Parathyroid adenoma (tissue), 2 donors: ENCODE data around the gene TRMT61A.

Source experiments
- H2AFZ ChIP-seq: fragments of 300-600 bp; sonication (generic); one replicate; pipeline ENCODE4 v1.7.0; 2017; ENCODE audit warnings: antibody characterized with exemption, mild to moderate bottlenecking
- H3K27ac ChIP-seq: fragments of 300-600 bp; sonication (generic); one replicate; pipeline ENCODE4 v1.7.0; 2017
- H3K27me3 ChIP-seq: fragments of 300-600 bp; sonication (generic); one replicate; pipeline ENCODE4 v1.7.0; 2017; ENCODE audit warnings: low read length; ENCODE audit not compliant: control insufficient read depth, insufficient read depth
- H3K36me3 ChIP-seq: fragments of 300-600 bp; sonication (generic); one replicate; pipeline ENCODE4 v1.7.0; 2017; ENCODE audit warnings: low read length; ENCODE audit not compliant: control insufficient read depth, insufficient read depth
- H3K4me1 ChIP-seq: fragments of 300-600 bp; sonication (generic); one replicate; pipeline ENCODE4 v1.7.0; 2017; ENCODE audit warnings: control low read depth
- H3K4me2 ChIP-seq: fragments of 300-600 bp; sonication (generic); one replicate; pipeline ENCODE4 v1.7.0; 2017; ENCODE audit warnings: low read length
- H3K4me3 ChIP-seq: fragments of 300-600 bp; sonication (generic); one replicate; pipeline ENCODE4 v1.7.0; 2017; ENCODE audit warnings: low read depth, low read length
- H3K79me2 ChIP-seq: fragments of 300-600 bp; sonication (generic); one replicate; pipeline ENCODE4 v1.7.0; 2017; ENCODE audit warnings: control low read depth
- H3K9ac ChIP-seq: fragments of 300-600 bp; sonication (generic); one replicate; pipeline ENCODE4 v1.7.0; 2017; ENCODE audit warnings: mild to moderate bottlenecking
- H3K9me3 ChIP-seq: fragments of 300-600 bp; sonication (generic); one replicate; pipeline ENCODE4 v1.7.0; 2017; ENCODE audit warnings: low read length; ENCODE audit not compliant: control insufficient read depth
- TF ChIP-seq, protein P1 (sequence below): fragments of 300-600 bp; sonication (generic); IDR thresholded peaks from one replicate; pipeline ENCODE4 v1.7.0; 2017; ENCODE audit warnings: antibody characterized with exemption, mild to moderate bottlenecking
- donor health status: primary hyperparathyroidism.

The TRMT61A gene

DNA sequence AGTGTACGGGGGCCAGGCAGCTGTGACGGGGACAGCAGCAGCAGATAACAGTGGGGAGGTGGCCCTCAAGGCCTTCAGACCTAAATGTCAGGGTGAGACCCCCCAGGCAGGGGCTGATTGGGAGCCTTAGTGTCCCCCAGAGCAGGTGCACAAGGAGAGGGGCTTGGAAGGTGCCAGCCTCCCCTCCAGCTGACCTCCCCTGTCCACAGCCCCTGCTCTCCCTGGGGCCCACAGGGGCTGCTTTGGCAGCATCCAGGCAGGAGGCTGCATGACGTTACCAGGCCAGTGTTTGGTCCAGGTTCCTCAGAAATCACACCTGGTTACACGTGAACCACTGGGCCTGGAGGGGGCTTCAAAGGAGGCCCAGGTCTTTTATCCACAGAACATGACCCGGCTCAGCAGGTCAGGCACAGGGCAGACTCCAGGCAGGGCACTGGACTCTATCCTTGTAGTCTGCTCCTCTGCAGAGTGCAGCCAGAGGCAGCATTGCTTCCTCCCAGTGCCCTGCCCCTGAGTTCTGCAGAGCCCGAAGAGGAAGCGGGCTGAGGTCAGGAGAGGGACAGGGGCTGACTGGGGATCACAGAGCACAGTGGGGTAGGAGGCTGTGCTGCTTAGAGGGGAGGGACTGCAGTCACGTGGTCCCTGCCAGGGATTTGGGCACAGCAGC is 2.6 kb upstream of the TRMT61A start:
- H3K27me3 ChIP-seq = no peaks in the 10 kb centered on the region
- no peaks in the 10 kb centered on the region for H3K36me3 ChIP-seq
- H2AFZ ChIP-seq = no peak overlapping the region
- peaks cover 8% of the 10 kb centered on the region for H3K4me1 ChIP-seq
- H3K4me2 ChIP-seq = no peak overlapping the region
- no peak overlapping the region for H3K27ac ChIP-seq
- no peak overlapping the region for H3K4me3 ChIP-seq
- peaks cover 10% of the 10 kb centered on the region for H3K79me2 ChIP-seq
- H3K9ac ChIP-seq = no peak overlapping the region
- TF ChIP-seq, protein P1, sequence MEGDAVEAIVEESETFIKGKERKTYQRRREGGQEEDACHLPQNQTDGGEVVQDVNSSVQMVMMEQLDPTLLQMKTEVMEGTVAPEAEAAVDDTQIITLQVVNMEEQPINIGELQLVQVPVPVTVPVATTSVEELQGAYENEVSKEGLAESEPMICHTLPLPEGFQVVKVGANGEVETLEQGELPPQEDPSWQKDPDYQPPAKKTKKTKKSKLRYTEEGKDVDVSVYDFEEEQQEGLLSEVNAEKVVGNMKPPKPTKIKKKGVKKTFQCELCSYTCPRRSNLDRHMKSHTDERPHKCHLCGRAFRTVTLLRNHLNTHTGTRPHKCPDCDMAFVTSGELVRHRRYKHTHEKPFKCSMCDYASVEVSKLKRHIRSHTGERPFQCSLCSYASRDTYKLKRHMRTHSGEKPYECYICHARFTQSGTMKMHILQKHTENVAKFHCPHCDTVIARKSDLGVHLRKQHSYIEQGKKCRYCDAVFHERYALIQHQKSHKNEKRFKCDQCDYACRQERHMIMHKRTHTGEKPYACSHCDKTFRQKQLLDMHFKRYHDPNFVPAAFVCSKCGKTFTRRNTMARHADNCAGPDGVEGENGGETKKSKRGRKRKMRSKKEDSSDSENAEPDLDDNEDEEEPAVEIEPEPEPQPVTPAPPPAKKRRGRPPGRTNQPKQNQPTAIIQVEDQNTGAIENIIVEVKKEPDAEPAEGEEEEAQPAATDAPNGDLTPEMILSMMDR = no peak
- H3K9me3 ChIP-seq = no peaks in the 10 kb centered on the region

- Histone ChIP-seq H3K9ac (no peak overlapping the region), H2AFZ (no peak overlapping the region), H3K4me3 (no peak overlapping the region), H3K4me2 (no peak overlapping the region), H3K4me1 (peaks cover 8% of the 10 kb centered on the region), H3K27me3 (no peaks in the 10 kb centered on the region), H3K9me3 (no peaks in the 10 kb centered on the region), H3K27ac (no peak overlapping the region), H3K36me3 (no peaks in the 10 kb centered on the region), H3K79me2 (peaks cover 10% of the 10 kb centered on the region)
- TF ChIP-seq, protein P1 = no peak
Measured at GRCh38 chr14:103526914-103527248, 2.1 kb upstream of the TRMT61A start.

GRCh38 chr14:103527408-103528145 is 1.4 kb upstream of the TRMT61A start:
- no peaks in the 10 kb centered on the region for H3K27me3 ChIP-seq
- H3K4me3 ChIP-seq = peak overlapping the region; percentile 97
- peak overlapping the region; percentile 99 for H3K27ac ChIP-seq
- no peak overlapping the region for H2AFZ ChIP-seq
- peaks cover 10% of the 10 kb centered on the region for H3K79me2 ChIP-seq
- peak overlapping the region; percentile 95 for H3K4me2 ChIP-seq
- TF ChIP-seq, protein P1 = no peak
- H3K4me1 ChIP-seq = peaks cover 8% of the 10 kb centered on the region
- H3K36me3 ChIP-seq = no peaks in the 10 kb centered on the region
- H3K9me3 ChIP-seq = no peaks in the 10 kb centered on the region
- no peak overlapping the region for H3K9ac ChIP-seq

DNA sequence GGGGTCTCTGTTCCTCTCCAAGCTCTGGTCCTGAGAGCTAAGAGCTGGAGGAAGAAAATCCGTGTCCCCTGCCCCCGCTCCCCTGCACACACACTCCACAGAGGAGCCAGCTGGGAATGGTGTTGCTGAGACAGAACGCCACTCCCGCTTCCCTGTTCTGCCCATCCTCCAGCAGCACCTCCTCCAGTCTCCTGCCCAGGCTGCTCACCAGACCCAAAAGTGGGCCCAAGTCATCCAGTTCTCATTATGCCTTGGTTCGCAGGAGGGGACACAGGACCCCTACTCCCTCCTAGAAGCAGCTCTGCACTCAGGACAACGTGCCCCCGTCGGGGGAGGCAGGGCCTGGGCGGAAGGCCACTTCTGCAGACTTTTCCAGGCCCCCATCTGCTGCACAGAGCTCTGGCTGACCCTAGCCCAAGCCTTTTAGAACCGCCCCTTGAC is 830 bp upstream of the TRMT61A start:
- Histone ChIP-seq H3K9me3 (no peaks in the 10 kb centered on the region), H3K27me3 (no peaks in the 10 kb centered on the region), H3K4me3 (peak overlapping the region; percentile 97), H3K4me1 (peaks cover 8% of the 10 kb centered on the region), H2AFZ (peak overlapping the region; percentile 89), H3K9ac (peak overlapping the region; percentile 84), H3K27ac (peak overlapping the region; percentile 99), H3K79me2 (peaks cover 10% of the 10 kb centered on the region), H3K36me3 (no peaks in the 10 kb centered on the region), H3K4me2 (peak overlapping the region; percentile 95)
- TF ChIP-seq, protein P1 = no peak
